CD8-positive, alpha-beta memory T cell (primary cell): ENCODE measurements around the gene IDH1. TPM values are rescaled to one million over a fixed set of nuclear protein-coding genes. Genes with fewer than 3 reads are reported as not detected.

ENCODE experiments used
- CTCF ChIA-PET: fragments of 350-600 bp; sonication (Branson Sonifier 250); formaldehyde crosslinking; loops from one replicate; lab custom pipeline; 2021; ENCODE audit warnings: antibody characterized with exemption; lab: Charles Lee
- POLR2A ChIA-PET: fragments of 350-600 bp; sonication (Branson Sonifier 250); formaldehyde crosslinking; loops from one replicate; lab custom pipeline; 2021; ENCODE audit warnings: antibody characterized with exemption; lab: Charles Lee
- DNase-seq, 5 donors: peaks; one replicate each; pipeline versions ENCODE4 v3.0.0 to v3.0.0-alpha.2; 2020 to 2022; ENCODE audit warnings: mixed read lengths in 1 of 5
- H3K27ac ChIP-seq: one replicate; pipeline ENCODE4 v1.7.0; 2013; ENCODE audit warnings: low read depth, mild to moderate bottlenecking, low read length, moderate library complexity
- H3K27me3 ChIP-seq: 2 replicates; pipeline ENCODE4 v1.7.0; 2013; ENCODE audit warnings: low read length, mild to moderate bottlenecking; ENCODE audit not compliant: insufficient read depth, poor library complexity, severe bottlenecking
- H3K36me3 ChIP-seq: 2 replicates; pipeline ENCODE4 v1.7.0; 2013; ENCODE audit warnings: mild to moderate bottlenecking, low read length, moderate library complexity; ENCODE audit not compliant: insufficient read depth
- H3K4me1 ChIP-seq: 2 replicates; pipeline ENCODE4 v1.7.0; 2013; ENCODE audit warnings: mild to moderate bottlenecking, low read length, moderate library complexity; ENCODE audit not compliant: insufficient read depth
- H3K4me3 ChIP-seq: 2 replicates; pipeline ENCODE4 v1.7.0; 2013; ENCODE audit warnings: mild to moderate bottlenecking, low read length
- H3K9me3 ChIP-seq: 2 replicates; pipeline ENCODE4 v1.7.0; 2013; ENCODE audit warnings: mild to moderate bottlenecking, low read length
- H3K27ac Mint-ChIP-seq, 8 donors: one replicate each; pipeline ENCODE4 v1.8.0; 2020 to 2021; ENCODE audit warnings: mixed read lengths in 8 of 8, mild to moderate bottlenecking in 6 of 8, inconsistent platforms in 3 of 8, moderate library complexity in 3 of 8
- H3K27me3 Mint-ChIP-seq, 2 donors: one replicate each; pipeline ENCODE4 v1.8.0; 2020 to 2021; ENCODE audit warnings: mixed read lengths in 2 of 2, mild to moderate bottlenecking in 1 of 2, moderate library complexity in 1 of 2
- H3K36me3 Mint-ChIP-seq, 3 donors: one replicate each; pipeline ENCODE4 v1.8.0; 2020 to 2021; ENCODE audit warnings: mixed read lengths in 3 of 3, inconsistent platforms in 1 of 3, mild to moderate bottlenecking in 1 of 3
- H3K4me1 Mint-ChIP-seq, 3 donors: one replicate each; pipeline ENCODE4 v1.8.0; 2020 to 2021; ENCODE audit warnings: mixed read lengths in 3 of 3, inconsistent platforms in 1 of 3, mild to moderate bottlenecking in 1 of 3
- H3K4me3 Mint-ChIP-seq, 7 donors: one replicate each; pipeline ENCODE4 v1.8.0; 2020 to 2021; ENCODE audit warnings: mixed read lengths in 7 of 7, mild to moderate bottlenecking in 6 of 7, moderate library complexity in 4 of 7, inconsistent platforms in 2 of 7
- H3K9me3 Mint-ChIP-seq, 5 donors: one replicate each; pipeline ENCODE4 v1.8.0; 2020 to 2022; ENCODE audit warnings: mixed read lengths in 5 of 5, mild to moderate bottlenecking in 3 of 5, moderate library complexity in 2 of 5, inconsistent platforms in 1 of 5
- polyA plus RNA-seq: library from polyadenylated mRNA; unstranded; fragments of 300-500 nt; fragmentation: Illumina TruSeq; gene quantifications from one replicate; pipeline ENCODE4 v1.2.3, GENCODE V29; 2021
- total RNA-seq, 2 experiments: library from RNA; stranded (reverse); gene quantifications; one replicate each; pipeline ENCODE4 v1.2.3, GENCODE V29; 2021

The IDH1 gene
- total and polyA plus RNA-seq, 3 experiments from 2014 or later, result 5.8 to 21.5 (median 18.9) TPM

- no peak for DNase-seq
- H3K4me3 ChIP-seq, result no peak overlapping the region
- no peaks in the 10 kb centered on the region for H3K36me3 ChIP-seq
- H3K4me1 ChIP-seq, result peaks cover 12% of the 10 kb centered on the region
- Mint-ChIP-seq H3K4me1 (peaks cover 19 to 31% (median 25%) of the 10 kb centered on the region in 3 donors), H3K36me3 (peaks cover 0 to 27% (median 6%) of the 10 kb centered on the region in 3 donors), H3K9me3 (no peaks in the 10 kb centered on the region), H3K27me3 (no peaks in the 10 kb centered on the region), H3K27ac (peak overlapping the region in 1 of 8 donors; percentile 74), H3K4me3 (peak overlapping the region in 6 of 7 donors; percentile 97 to 100 (median 100))
- H3K9me3 ChIP-seq, result no peaks in the 10 kb centered on the region
- ChIA-PET POLR2A (no interaction called here), CTCF (interaction anchor here (6.6 kb wide), 1 partner anchor 12 kb away, joined by 89 read pairs; the partner anchor contains the start of gene PIKFYVE)
- H3K27me3 ChIP-seq, result no peaks in the 10 kb centered on the region
- H3K27ac ChIP-seq, result no peak overlapping the region
Measured at GRCh38 chr2:208256192-208256782, 1.4 kb upstream of the IDH1 start.

DNA sequence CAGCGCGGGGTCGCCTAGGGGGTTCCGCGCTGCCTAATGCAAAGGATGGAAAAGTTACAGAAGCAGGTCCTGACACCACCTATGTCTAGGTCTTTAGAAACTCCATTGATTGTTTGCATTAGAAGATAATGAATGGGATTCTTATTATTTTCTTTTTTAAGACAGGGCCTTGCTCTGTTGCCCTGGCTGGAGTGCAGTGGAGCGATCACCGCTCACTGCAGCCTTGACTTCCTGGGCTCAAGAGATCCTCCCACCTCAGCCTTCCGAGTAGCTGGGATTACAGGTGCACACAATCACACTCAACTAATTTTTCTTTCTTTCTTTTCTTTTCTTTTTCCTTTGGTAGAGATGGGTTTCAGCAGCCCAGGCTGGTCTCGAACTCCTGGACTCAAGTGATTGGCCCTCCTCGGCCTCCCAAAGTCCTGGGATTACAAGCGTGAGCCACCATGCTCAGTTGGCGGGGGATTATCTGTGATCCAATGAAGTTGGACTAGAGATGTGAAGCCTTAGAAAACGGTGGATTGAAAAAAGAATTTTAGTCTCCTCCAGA is 761 bp upstream of the IDH1 start:
- Histone ChIP-seq H3K27ac (no peak overlapping the region), H3K36me3 (no peaks in the 10 kb centered on the region), H3K9me3 (no peaks in the 10 kb centered on the region), H3K4me3 (peak overlapping the region; percentile 88), H3K27me3 (no peaks in the 10 kb centered on the region), H3K4me1 (peaks cover 12% of the 10 kb centered on the region)
- peak in 1 of 5 donors; percentile 13 for DNase-seq
- Mint-ChIP-seq H3K27me3 (no peaks in the 10 kb centered on the region), H3K27ac (peak overlapping the region in 7 of 8 donors; percentile 79 to 96 (median 86)), H3K9me3 (no peaks in the 10 kb centered on the region), H3K4me3 (peak overlapping the region; percentile 97 to 100 (median 99)), H3K36me3 (peaks cover 0 to 33% (median 8%) of the 10 kb centered on the region in 3 donors), H3K4me1 (peaks cover 19 to 31% (median 25%) of the 10 kb centered on the region in 3 donors)
- CTCF ChIA-PET, result interaction anchor here (6.6 kb wide), 1 partner anchor 12 kb away, joined by 89 read pairs; the partner anchor contains the start of gene PIKFYVE
- POLR2A ChIA-PET, result interaction anchor here (1.5 to 2.9 kb wide), 2 partner anchors 10 to 13 kb away, joined by 6 to 26 read pairs; partner anchors contain the start of gene PIKFYVE

DNA sequence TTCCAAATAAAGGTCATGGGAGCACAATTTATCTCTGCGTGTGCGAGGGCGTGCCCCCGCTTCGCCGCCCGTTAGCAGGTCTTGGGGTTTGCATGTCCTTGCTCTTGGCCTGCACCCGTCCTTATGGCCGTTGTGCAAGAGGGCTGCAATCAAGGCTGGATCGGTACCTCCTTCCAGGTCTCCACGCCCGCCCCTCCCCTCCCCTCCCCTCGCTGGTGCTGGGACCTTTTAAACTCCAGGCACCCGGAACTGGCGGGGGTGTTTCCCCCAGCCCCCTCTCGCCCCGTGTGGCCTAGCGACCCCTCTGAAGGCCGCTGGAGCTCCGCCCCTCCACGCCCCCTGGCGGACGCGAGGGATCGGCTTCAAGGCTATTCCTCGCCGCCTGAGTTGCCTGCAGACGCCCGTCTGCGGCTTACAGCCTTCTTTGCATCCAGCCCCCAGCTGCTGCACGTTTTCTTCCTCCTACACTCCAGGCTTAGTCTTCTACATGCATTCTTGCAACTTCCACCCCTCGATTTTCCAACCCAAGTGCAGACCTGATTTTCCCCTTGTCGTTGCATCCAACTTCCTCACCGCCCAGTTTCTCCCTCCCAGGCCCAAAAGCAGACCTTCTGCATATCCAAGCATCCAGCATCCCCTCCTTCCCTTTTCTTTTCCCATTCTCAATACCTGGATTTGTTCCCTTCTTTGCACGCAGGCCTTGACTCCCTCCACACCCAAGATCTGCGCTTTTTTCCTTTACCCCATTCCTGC is 577 bp downstream of the IDH1 start:
- Mint-ChIP-seq H3K36me3 (peaks cover 0 to 46% (median 12%) of the 10 kb centered on the region in 3 donors), H3K27me3 (no peaks in the 10 kb centered on the region), H3K27ac (peak overlapping the region; percentile 57 to 96 (median 94)), H3K9me3 (no peaks in the 10 kb centered on the region), H3K4me1 (peaks cover 19 to 35% (median 25%) of the 10 kb centered on the region in 3 donors), H3K4me3 (peak overlapping the region; percentile 97 to 100 (median 99))
- peak; percentile 77 to 89 (median 81) for DNase-seq
- POLR2A ChIA-PET, result interaction anchor here (0.6 to 2.9 kb wide), 3 partner anchors 12 to 725 kb away, joined by 3 to 26 read pairs (median 6); partner anchors contain the start of genes CREB1 and PIKFYVE
- Histone ChIP-seq H3K4me1 (peaks cover 12% of the 10 kb centered on the region), H3K27me3 (no peaks in the 10 kb centered on the region), H3K36me3 (peaks cover 7% of the 10 kb centered on the region), H3K27ac (peak overlapping the region; percentile 64), H3K4me3 (peak overlapping the region; percentile 88), H3K9me3 (no peaks in the 10 kb centered on the region)
- CTCF ChIA-PET, result interaction anchor here (1.1 to 6.6 kb wide), 6 partner anchors 12 to 79 kb away, joined by 3 to 89 read pairs (median 6); partner anchors contain the start of gene PIKFYVE

- peak overlapping the region; percentile 88 for H3K4me3 ChIP-seq
- POLR2A ChIA-PET, result interaction anchor here (0.6 to 2.9 kb wide), 2 partner anchors 12 to 78 kb away, joined by 3 to 26 read pairs; partner anchors contain the start of gene PIKFYVE
- H3K27ac Mint-ChIP-seq, result peak overlapping the region; percentile 2 to 96 (median 78)
Measured at GRCh38 chr2:208253600-208254117, 1.2 kb downstream of the IDH1 start.

DNA sequence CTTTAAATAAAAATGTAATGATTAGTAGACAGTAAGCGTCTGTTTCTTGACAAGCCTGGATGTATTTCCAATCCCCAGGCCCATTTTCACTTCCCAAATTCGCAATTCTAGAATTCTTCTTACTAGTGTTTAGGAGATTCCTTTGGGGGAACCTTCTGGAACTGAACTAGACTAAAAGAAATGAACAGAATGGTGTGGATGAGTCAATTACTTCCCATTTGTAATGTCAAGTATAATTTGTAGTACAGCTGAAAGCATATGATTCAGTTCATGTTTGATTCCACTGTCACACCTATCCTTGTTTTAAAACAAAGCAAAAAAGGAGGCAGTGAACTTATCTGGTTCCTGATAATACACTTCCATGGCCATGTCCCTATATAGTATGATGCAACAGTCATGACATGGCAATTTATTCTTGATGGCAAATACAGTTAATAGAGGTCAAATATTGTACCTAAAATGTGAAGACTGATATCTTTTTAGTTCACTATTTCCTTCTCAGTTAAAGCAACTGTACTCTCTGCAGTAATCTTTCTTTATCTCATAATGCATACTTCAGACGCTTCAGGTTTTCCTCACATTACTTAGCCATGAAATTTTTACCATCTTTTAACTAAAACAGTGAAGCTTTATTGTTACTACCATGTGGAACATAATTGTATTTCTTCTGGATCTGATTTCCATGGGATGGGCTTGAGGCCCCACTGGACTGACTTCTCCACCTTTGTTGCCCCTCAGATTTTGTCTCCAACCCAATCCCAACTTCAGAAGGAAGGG is 2.0 kb downstream of the IDH1 start:
- ChIA-PET CTCF (interaction anchor here (0.7 to 6.6 kb wide), 4 partner anchors 8 to 77 kb away, joined by 3 to 89 read pairs (median 5); partner anchors contain the start of gene PIKFYVE), POLR2A (interaction anchor here (0.6 to 2.9 kb wide), 2 partner anchors 13 to 78 kb away, joined by 3 to 26 read pairs; partner anchors contain the start of gene PIKFYVE)
- H3K4me1 ChIP-seq, result peaks cover 12% of the 10 kb centered on the region
- no peaks in the 10 kb centered on the region for H3K9me3 ChIP-seq
- no peaks in the 10 kb centered on the region for H3K9me3 Mint-ChIP-seq
- peaks cover 0 to 60% (median 12%) of the 10 kb centered on the region in 3 donors for H3K36me3 Mint-ChIP-seq
- H3K4me3 Mint-ChIP-seq, result peak overlapping the region; percentile 38 to 100 (median 99)
- H3K27me3 ChIP-seq, result no peaks in the 10 kb centered on the region
- H3K4me1 Mint-ChIP-seq, result peaks cover 19 to 35% (median 25%) of the 10 kb centered on the region in 3 donors
- H3K4me3 ChIP-seq, result peak overlapping the region; percentile 88
- DNase-seq, result no peak
- peak overlapping the region in 6 of 8 donors; percentile 51 to 96 (median 83) for H3K27ac Mint-ChIP-seq
- no peaks in the 10 kb centered on the region for H3K27me3 Mint-ChIP-seq
- H3K36me3 ChIP-seq, result peaks cover 9% of the 10 kb centered on the region
- peak overlapping the region; percentile 64 for H3K27ac ChIP-seq

More at GRCh38 chr2:208253600-208254117, 1.2 kb downstream of the IDH1 start:
- Mint-ChIP-seq H3K4me3 (peak overlapping the region; percentile 97 to 100 (median 99)), H3K27me3 (no peaks in the 10 kb centered on the region), H3K9me3 (no peaks in the 10 kb centered on the region), H3K36me3 (peaks cover 0 to 53% (median 12%) of the 10 kb centered on the region in 3 donors), H3K4me1 (peaks cover 19 to 35% (median 25%) of the 10 kb centered on the region in 3 donors)
- Histone ChIP-seq H3K9me3 (no peaks in the 10 kb centered on the region), H3K27me3 (no peaks in the 10 kb centered on the region), H3K27ac (peak overlapping the region; percentile 64), H3K36me3 (peaks cover 9% of the 10 kb centered on the region), H3K4me1 (peaks cover 12% of the 10 kb centered on the region)
- CTCF ChIA-PET, result interaction anchor here (0.7 to 6.6 kb wide), 8 partner anchors 9 to 78 kb away, joined by 3 to 89 read pairs (median 4); partner anchors contain the start of gene PIKFYVE
- no peak for DNase-seq

- peak overlapping the region in 2 of 8 donors; percentile 5 to 58 for H3K27ac Mint-ChIP-seq
- Histone ChIP-seq H3K36me3 (peaks cover 16% of the 10 kb centered on the region), H3K27ac (no peak overlapping the region), H3K4me1 (peaks cover 12% of the 10 kb centered on the region), H3K4me3 (no peak overlapping the region), H3K9me3 (no peaks in the 10 kb centered on the region), H3K27me3 (no peaks in the 10 kb centered on the region)
- DNase-seq, result no peak
- H3K9me3 Mint-ChIP-seq, result no peaks in the 10 kb centered on the region
- POLR2A ChIA-PET, result no interaction called here
- CTCF ChIA-PET, result interaction anchor here (6.6 kb wide), 1 partner anchor 17 kb away, joined by 89 read pairs; the partner anchor contains the start of gene PIKFYVE
- H3K27me3 Mint-ChIP-seq, result no peaks in the 10 kb centered on the region
- H3K4me1 Mint-ChIP-seq, result peaks cover 19 to 35% (median 23%) of the 10 kb centered on the region in 3 donors
- no peak overlapping the region for H3K4me3 Mint-ChIP-seq
- peaks cover 0 to 74% (median 17%) of the 10 kb centered on the region in 3 donors for H3K36me3 Mint-ChIP-seq
Measured at GRCh38 chr2:208251098-208251497, 3.8 kb downstream of the IDH1 start.
